Measurements from ENCODE around the gene RARA.

The RARA gene

GRCh38 chr17:40329839-40330794, 21.1 kb downstream of the RARA start:
- no peak for DNase-seq

- no peak for DNase-seq
These were observed 22.0 kb downstream of the RARA start for GRCh38 chr17:40330850-40331470.

- no peak for DNase-seq
These were observed 23.0 kb downstream of the RARA start for GRCh38 chr17:40331743-40332641.

- DNase-seq, result no peak
These were observed 24.9 kb downstream of the RARA start for GRCh38 chr17:40333781-40334448.

GRCh38 chr17:40335620-40336019, 26.6 kb downstream of the RARA start:
- DNase-seq, result no peak

- DNase-seq, result no peak
These were observed 28.4 kb downstream of the RARA start for GRCh38 chr17:40337351-40337750.

GRCh38 chr17:40338058-40338457, 29.1 kb downstream of the RARA start:
- DNase-seq, result no peak

- DNase-seq, result no peak
These were observed 30.1 kb downstream of the RARA start for GRCh38 chr17:40338941-40339649.

- DNase-seq, result no peak
These were observed 31.3 kb downstream of the RARA start for GRCh38 chr17:40340327-40340726.

- DNase-seq, result peak; percentile 80
These were observed 32.2 kb downstream of the RARA start for GRCh38 chr17:40340880-40341807.

- peak; percentile 69 for DNase-seq
These were observed 33.0 kb downstream of the RARA start for GRCh38 chr17:40341808-40342503.

GRCh38 chr17:40342504-40343218, 33.7 kb downstream of the RARA start:
- no peak for DNase-seq

GRCh38 chr17:40343219-40344119, 34.5 kb downstream of the RARA start:
- no peak for DNase-seq

GRCh38 chr17:40344421-40345160, 35.6 kb downstream of the RARA start:
- no peak for DNase-seq

- DNase-seq, result peak; percentile 68
These were observed 36.4 kb downstream of the RARA start for GRCh38 chr17:40345161-40345993.
